Smooth muscle cell (in vitro differentiated cells): ENCODE measurements around the gene HDAC10. TPM values are rescaled to one million over a fixed set of nuclear protein-coding genes. Genes with fewer than 3 reads are reported as not detected.

Source experiments
- DNase-seq: peaks from one replicate; lab custom pipeline; 2025; ENCODE audit not compliant: unreplicated experiment; lab: John Stamatoyannopoulos, UW
- H2AFZ ChIP-seq: fragments of 200-600 bp; sonication (generic); 2 replicates; pipeline ENCODE4 v1.6.0; 2016; ENCODE audit warnings: antibody characterized with exemption, low read depth, mild to moderate bottlenecking
- H3F3A ChIP-seq: fragments of 200-600 bp; sonication (generic); 2 replicates; pipeline ENCODE4 v1.6.0; 2017; ENCODE audit warnings: antibody characterized with exemption, low read depth
- H3K27ac ChIP-seq: fragments of 200-600 bp; sonication (generic); 2 replicates; pipeline ENCODE4 v1.5.1; 2016; ENCODE audit warnings: low read depth, mild to moderate bottlenecking
- H3K27me3 ChIP-seq: fragments of 200-600 bp; sonication (generic); 2 replicates; pipeline ENCODE4 v1.6.1; 2016; ENCODE audit warnings: low read depth, mild to moderate bottlenecking
- H3K36me3 ChIP-seq: fragments of 200-600 bp; sonication (generic); 2 replicates; pipeline ENCODE4 v1.5.1; 2016; ENCODE audit warnings: low read depth
- H3K4me1 ChIP-seq: fragments of 200-600 bp; sonication (generic); 2 replicates; pipeline ENCODE4 v1.5.1; 2016; ENCODE audit warnings: low read depth
- H3K4me2 ChIP-seq: fragments of 200-600 bp; sonication (generic); 2 replicates; pipeline ENCODE4 v1.6.0; 2016; ENCODE audit warnings: mild to moderate bottlenecking
- H3K4me3 ChIP-seq: fragments of 200-600 bp; sonication (generic); 2 replicates; pipeline ENCODE4 v1.5.1; 2016; ENCODE audit warnings: mild to moderate bottlenecking
- H3K79me2 ChIP-seq: fragments of 200-600 bp; sonication (generic); 2 replicates; pipeline ENCODE4 v1.6.0; 2016; ENCODE audit warnings: low read depth, mild to moderate bottlenecking
- H3K9ac ChIP-seq: fragments of 200-600 bp; sonication (generic); 2 replicates; pipeline ENCODE4 v1.6.0; 2016; ENCODE audit warnings: low read depth
- H3K9me3 ChIP-seq: fragments of 200-600 bp; sonication (generic); replicated peaks from 2 replicates; pipeline ENCODE4 v1.5.1; 2016; ENCODE audit warnings: low read depth
- H4K20me1 ChIP-seq: fragments of 200-600 bp; sonication (generic); 2 replicates; pipeline ENCODE4 v1.6.0; 2016; ENCODE audit warnings: low read depth
- CTCF ChIP-seq: fragments of 200-600 bp; sonication (generic); IDR thresholded peaks from 2 replicates; pipeline ENCODE4 v1.5.1; 2017; ENCODE audit warnings: borderline replicate concordance, mild to moderate bottlenecking, antibody characterized with exemption; ENCODE audit not compliant: insufficient read depth, poor library complexity, severe bottlenecking
- WGBS: methylation state at CpG from one replicate; pipeline ENCODE4 v1.1.7; 2016; ENCODE audit warnings: low lambda C conversion rate; 5-methylcytosine and 5-hydroxymethylcytosine counted together
- polyA plus RNA-seq: library from polyadenylated mRNA; unstranded; fragments of >200 nt; fragmentation: Nextera tagmentation; extraction: Ambion mirVana; gene quantifications from 2 replicates; pipeline ENCODE4 v1.2.1, GENCODE V29; 2016
- total RNA-seq: library from RNA; depleted of rRNA; stranded (reverse); fragments of >200 nt; gene quantifications from 2 replicates; pipeline ENCODE4 v1.2.3, GENCODE V29; 2014

The HDAC10 gene
- total and polyA plus RNA-seq, 2 experiments from 2014 or later = 9.5 to 15.7 TPM

- Histone ChIP-seq H3K4me3 (peak within 1 kb of the TSS; percentile 60), H3K9ac (no peak within 1 kb of the TSS), H4K20me1 (peaks cover 46% of the 10 kb centered on the region), H3K27me3 (peaks cover 26% of the 10 kb centered on the region), H3K4me1 (peaks cover 23% of the 10 kb centered on the region), H2AFZ (no peak within 1 kb of the TSS), H3F3A (peaks cover 14% of the 10 kb centered on the region), H3K4me2 (peak within 1 kb of the TSS; percentile 88), H3K27ac (no peak within 1 kb of the TSS), H3K36me3 (no peaks in the 10 kb centered on the region), H3K79me2 (no peaks in the 10 kb centered on the region), H3K9me3 (no peaks in the 10 kb centered on the region)
- TF ChIP-seq CTCF = no peak
- WGBS = 3% methylated on average over 18 of the region's 92 CpGs
- DNase-seq = no peak
Observed at GRCh38 chr22:50269970-50270665, 19.1 kb upstream of the HDAC10 start, which contains the start of gene MAPK11. Gene MAPK11 (minus strand): TSS chr22:50270380. CDS start chr22:50270292, 88 bp downstream.

DNA sequence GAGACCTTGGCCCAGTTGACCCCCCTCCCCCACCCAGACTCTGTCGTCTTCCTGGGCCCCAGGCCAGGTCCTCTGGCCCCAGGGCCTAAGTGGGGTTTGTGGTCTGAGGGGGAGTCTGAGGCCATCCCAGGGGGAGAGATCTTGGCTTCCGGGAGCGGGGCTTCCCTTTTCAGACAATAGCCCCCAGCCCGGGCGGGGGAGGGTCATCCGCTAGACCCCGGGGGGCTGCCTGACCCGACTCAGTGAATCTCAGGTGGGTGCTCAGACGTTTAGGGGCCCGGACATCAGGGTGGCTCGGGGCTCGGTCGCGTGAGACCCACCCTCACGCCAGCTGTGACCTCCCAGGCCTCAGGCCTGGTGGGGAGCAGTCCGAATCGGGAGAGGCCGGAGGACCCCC, 18.5 kb upstream of the HDAC10 start:
- WGBS = 40% methylated on average over 17 of the region's 18 CpGs
- Histone ChIP-seq H2AFZ (no peak overlapping the region), H3K9me3 (no peaks in the 10 kb centered on the region), H4K20me1 (peaks cover 42% of the 10 kb centered on the region), H3K9ac (no peak overlapping the region), H3F3A (peaks cover 11% of the 10 kb centered on the region), H3K27me3 (peaks cover 26% of the 10 kb centered on the region), H3K79me2 (no peaks in the 10 kb centered on the region), H3K4me2 (peak overlapping the region; percentile 88), H3K4me1 (peaks cover 23% of the 10 kb centered on the region), H3K27ac (no peak overlapping the region), H3K4me3 (peak overlapping the region; percentile 60), H3K36me3 (no peaks in the 10 kb centered on the region)
- TF ChIP-seq CTCF = no peak
- DNase-seq = no peak

DNA sequence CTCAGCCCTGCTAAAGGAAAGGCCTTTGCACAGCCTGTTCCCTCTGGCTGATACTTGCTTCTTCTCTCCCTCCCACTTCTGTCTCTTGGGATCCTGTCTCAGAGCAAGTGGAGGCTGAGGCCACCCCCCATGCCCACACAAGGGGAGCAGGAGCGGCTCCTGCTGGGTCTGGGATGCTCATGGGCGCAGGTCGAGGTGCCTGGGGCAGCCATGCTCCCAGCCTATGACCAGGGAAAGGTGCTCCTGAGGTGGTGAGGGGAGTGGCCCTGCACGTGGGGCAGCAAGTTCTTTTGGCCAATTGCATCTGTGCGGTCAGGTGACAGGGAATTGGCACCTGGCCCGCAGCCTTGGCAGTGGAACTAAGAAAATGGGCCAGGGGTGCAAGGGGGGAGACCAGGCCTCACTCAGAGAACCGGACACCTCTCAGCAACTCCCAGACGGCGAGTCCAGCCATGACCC, 17.6 kb upstream of the HDAC10 start:
- peaks cover 35% of the 10 kb centered on the region for H4K20me1 ChIP-seq
- H2AFZ ChIP-seq = no peak overlapping the region
- H3F3A ChIP-seq = peaks cover 5% of the 10 kb centered on the region

More for the DNA sequence above, 17.6 kb upstream of the HDAC10 start:
- Histone ChIP-seq H3K4me1 (peaks cover 23% of the 10 kb centered on the region), H3K27ac (no peak overlapping the region), H3K9ac (no peak overlapping the region), H3K27me3 (peaks cover 26% of the 10 kb centered on the region), H3K4me2 (no peak overlapping the region), H3K36me3 (no peaks in the 10 kb centered on the region), H3K4me3 (no peak overlapping the region), H3K79me2 (no peaks in the 10 kb centered on the region), H3K9me3 (no peaks in the 10 kb centered on the region)
- no peak for TF ChIP-seq CTCF
- 88% methylated on average over 9 of the region's 9 CpGs for WGBS
- no peak for DNase-seq
